T1000 (cell line): ENCODE measurements around the gene CRYBB2.
"Not testable (repeated sequence)": the region's sequence is repeated elsewhere in the genome, so short reads cannot be mapped to it uniquely, and the experiment has no call there.

ENCODE experiments used
- DNase-seq: peaks from one replicate; lab custom pipeline; 2025; ENCODE audit warnings: mixed read lengths; lab: John Stamatoyannopoulos, UW

The CRYBB2 gene

GRCh38 chr22:25199731-25200520 lies 19.5 kb upstream of the CRYBB2 start, which contains the start of gene CRYBB3:
CRYBB3 (plus strand) TSS chr22:25199858; CDS start chr22:25201397, 1,539 bp downstream.
- no peak for DNase-seq

- DNase-seq, result no peak
These were observed 18.5 kb upstream of the CRYBB2 start for GRCh38 chr22:25200967-25201366.

- DNase-seq, result no peak
These were observed 17.7 kb upstream of the CRYBB2 start for GRCh38 chr22:25201557-25202273.

- peak; percentile 49 for DNase-seq
These were observed 17.0 kb upstream of the CRYBB2 start for GRCh38 chr22:25202290-25202921.

GRCh38 chr22:25203082-25203481 lies 16.4 kb upstream of the CRYBB2 start:
- DNase-seq, result no peak

GRCh38 chr22:25204547-25204946 lies 14.9 kb upstream of the CRYBB2 start:
- DNase-seq, result not testable (repeated sequence)

- DNase-seq, result no peak
These were observed 13.6 kb upstream of the CRYBB2 start for GRCh38 chr22:25205847-25206246.

GRCh38 chr22:25206998-25207397 lies 12.4 kb upstream of the CRYBB2 start:
- DNase-seq, result no peak

- no peak for DNase-seq
These were observed 11.8 kb upstream of the CRYBB2 start for GRCh38 chr22:25207553-25208157.

- DNase-seq, result no peak
These were observed 11.1 kb upstream of the CRYBB2 start for GRCh38 chr22:25208328-25208727.

- no peak for DNase-seq
These were observed 10.5 kb upstream of the CRYBB2 start for GRCh38 chr22:25208743-25209505.

- no peak for DNase-seq
These were observed 8.6 kb upstream of the CRYBB2 start for GRCh38 chr22:25210793-25211192.

GRCh38 chr22:25212337-25212736 lies 7.1 kb upstream of the CRYBB2 start:
- no peak for DNase-seq

- no peak for DNase-seq
These were observed 6.2 kb upstream of the CRYBB2 start for GRCh38 chr22:25213221-25213620.

GRCh38 chr22:25216230-25216629 lies 3.2 kb upstream of the CRYBB2 start:
- no peak for DNase-seq

GRCh38 chr22:25219948-25220442 lies 556 bp downstream of the CRYBB2 start:
- no peak for DNase-seq

- no peak for DNase-seq
These were observed 2.4 kb downstream of the CRYBB2 start for GRCh38 chr22:25221790-25222189.

GRCh38 chr22:25223269-25223850 lies 3.9 kb downstream of the CRYBB2 start:
- no peak for DNase-seq

GRCh38 chr22:25228822-25229221 lies 9.4 kb downstream of the CRYBB2 start:
- DNase-seq, result no peak

- DNase-seq, result not testable (repeated sequence)
These were observed 11.3 kb downstream of the CRYBB2 start for GRCh38 chr22:25230760-25231159.

GRCh38 chr22:25232301-25232700 lies 12.9 kb downstream of the CRYBB2 start:
- DNase-seq, result no peak
